HG03457 (cell line): ENCODE measurements around the gene ZNF808.
"Not testable (repeated sequence)": the region's sequence is repeated elsewhere in the genome, so short reads cannot be mapped to it uniquely, and the experiment has no call there.

ENCODE experiments used
- ATAC-seq: cut with Tn5 transposase; IDR thresholded peaks from one replicate; pipeline ENCODE4 v1.9.1; 2021; ENCODE audit warnings: moderate number of reproducible peaks; ENCODE audit not compliant: unreplicated experiment

Gene ZNF808

GRCh38 chr19:52527134-52527955, at the start of gene ZNF808:
ZNF808 (plus strand) TSS chr19:52527668; CDS start chr19:52543285, 15,617 bp downstream.
- ATAC-seq = peak; percentile 81

GRCh38 chr19:52484111-52484743, 43.2 kb upstream of the ZNF808 start:
- not testable (repeated sequence) for ATAC-seq

GRCh38 chr19:52485064-52485463, 42.4 kb upstream of the ZNF808 start:
- ATAC-seq = not testable (repeated sequence)

GRCh38 chr19:52485561-52486240, 41.8 kb upstream of the ZNF808 start:
- ATAC-seq = not testable (repeated sequence)

GRCh38 chr19:52492201-52492993, 35.1 kb upstream of the ZNF808 start:
- no peak for ATAC-seq

GRCh38 chr19:52492994-52493470, 34.4 kb upstream of the ZNF808 start:
- ATAC-seq = no peak

GRCh38 chr19:52494518-52494917, 33.0 kb upstream of the ZNF808 start:
- ATAC-seq = no peak

- no peak for ATAC-seq
These were observed 28.9 kb upstream of the ZNF808 start for GRCh38 chr19:52498571-52498970.

GRCh38 chr19:52500474-52500873, 27.0 kb upstream of the ZNF808 start:
- not testable (repeated sequence) for ATAC-seq

- not testable (repeated sequence) for ATAC-seq
These were observed 26.5 kb upstream of the ZNF808 start for GRCh38 chr19:52500991-52501390.

- ATAC-seq = no peak
These were observed 20.2 kb upstream of the ZNF808 start for GRCh38 chr19:52507266-52507665.

- ATAC-seq = no peak
These were observed 11.3 kb upstream of the ZNF808 start for GRCh38 chr19:52516191-52516590.

GRCh38 chr19:52518646-52519045, 8.8 kb upstream of the ZNF808 start:
- ATAC-seq = no peak

GRCh38 chr19:52519175-52519574, 8.3 kb upstream of the ZNF808 start:
- not testable (repeated sequence) for ATAC-seq

- ATAC-seq = no peak
These were observed 7.5 kb upstream of the ZNF808 start for GRCh38 chr19:52520013-52520412.

GRCh38 chr19:52522551-52522950, 4.9 kb upstream of the ZNF808 start:
- no peak for ATAC-seq

- no peak for ATAC-seq
These were observed 3.4 kb upstream of the ZNF808 start for GRCh38 chr19:52524086-52524485.

- ATAC-seq = peak; percentile 21
These were observed 486 bp downstream of the ZNF808 start for GRCh38 chr19:52527956-52528351.

- no peak for ATAC-seq
These were observed 5.0 kb downstream of the ZNF808 start for GRCh38 chr19:52532480-52532879.

GRCh38 chr19:52533901-52534300, 6.4 kb downstream of the ZNF808 start:
- ATAC-seq = no peak

GRCh38 chr19:52535385-52535770, 7.9 kb downstream of the ZNF808 start:
- ATAC-seq = not testable (repeated sequence)
